K562 (cell line): ENCODE measurements around the gene BACH1. TPM values are rescaled to one million over a fixed set of nuclear protein-coding genes. Genes with fewer than 3 reads are reported as not detected.

Experiments used
- ATAC-seq: fragments of 200-7000 bp; cut with Tn5 transposase; 3 replicates; pipeline ENCODE4 v1.9.1; 2020; ENCODE audit warnings: moderate library complexity
- BruUV-seq: library from RNA; stranded (reverse); fragments of 400-500 nt; replicated peaks from 2 replicates; lab custom pipeline; 2021; lab: Mats Ljungman, UMichigan
- CTCF ChIA-PET: fragments of 300-600 bp; formaldehyde crosslinking; extraction: SDS; loops from one replicate; lab custom pipeline; 2021; ENCODE audit warnings: low intra/inter-chr PET ratio; lab: Yijun Ruan, JAX
- POLR2A ChIA-PET: fragments of 300-600, 350-650 bp; sonication (Branson Sonifier 250); formaldehyde crosslinking; extraction: SDS; loops from one replicate; lab custom pipeline; 2021; ENCODE audit warnings: antibody characterized with exemption, inconsistent platforms; lab: Yijun Ruan, JAX
- DNase-seq, 4 experiments: peaks; one replicate each; pipeline versions ENCODE4 v3.0.0 to v3.0.0-alpha.2; 2011 to 2018; ENCODE audit warnings: low spot score in 3 of 4, mixed read lengths in 3 of 4; ENCODE audit errors: extremely low read depth in 1 of 4
- FAIRE-seq: peaks from 2 replicates; lab custom pipeline; 2011; peaks lifted over from hg19 to GRCh38; lab: Jason Lieb, UNC
- H2AFZ ChIP-seq: 2 replicates; pipeline ENCODE4 v1.6.0; 2011; ENCODE audit warnings: low read depth, low read length, control low read depth, inconsistent platforms
- H3K27ac ChIP-seq: fragments of 200-600 bp; 3 replicates; pipeline ENCODE4 v1.8.0; 2011; ENCODE audit warnings: low read depth, mild to moderate bottlenecking, control low read depth, inconsistent platforms, low read length, moderate library complexity, mixed read lengths; ENCODE audit errors: extremely low read depth
- H3K27me3 ChIP-seq, 2 experiments: fragments of 300-600 bp in 1 of 2; 2 replicates in 1 of 2; 3 replicates in 1 of 2; pipeline versions ENCODE4 v1.6.0 to v1.8.0; 2011; ENCODE audit warnings: inconsistent platforms in 2 of 2, low read length in 2 of 2, mild to moderate bottlenecking in 1 of 2, mixed read lengths in 1 of 2, moderate library complexity in 1 of 2; ENCODE audit not compliant: control insufficient read depth in 2 of 2, insufficient read depth in 2 of 2
- H3K36me3 ChIP-seq: fragments of 300-600 bp; 3 replicates; pipeline ENCODE4 v1.8.0; 2011; ENCODE audit warnings: mild to moderate bottlenecking, low read length, inconsistent platforms; ENCODE audit not compliant: control insufficient read depth, insufficient read depth
- H3K4me1 ChIP-seq, 2 experiments: fragments of 200-600 bp in 1 of 2; replicated peaks in 1 of 2; 2 replicates in 1 of 2; 3 replicates in 1 of 2; pipeline versions ENCODE4 v1.5.1 to v1.8.0; 2011; ENCODE audit warnings: inconsistent platforms in 2 of 2, low read length in 2 of 2, mild to moderate bottlenecking in 1 of 2, mixed read lengths in 1 of 2, moderate library complexity in 1 of 2; ENCODE audit not compliant: control insufficient read depth in 2 of 2, insufficient read depth in 2 of 2
- H3K4me2 ChIP-seq: 2 replicates; pipeline ENCODE4 v1.6.1; 2011; ENCODE audit warnings: low read length, control low read depth, inconsistent platforms, mixed read lengths; ENCODE audit not compliant: insufficient read depth
- H3K4me3 ChIP-seq: fragments of 200-600 bp; sonication (generic), shearing (Covaris generic); 2 replicates; pipeline ENCODE4 v1.5.1; 2016; ENCODE audit warnings: control low read depth, inconsistent platforms
- H3K79me2 ChIP-seq: fragments of 200-600 bp; 3 replicates; pipeline ENCODE4 v1.8.0; 2011; ENCODE audit warnings: low read length, inconsistent platforms; ENCODE audit not compliant: control insufficient read depth, insufficient read depth
- H3K9ac ChIP-seq, 2 experiments: 2 replicates each; pipeline versions ENCODE4 v1.6.0 to v1.6.1; 2011; ENCODE audit warnings: low read depth in 2 of 2, low read length in 2 of 2, control low read depth in 1 of 2, inconsistent platforms in 1 of 2, mild to moderate bottlenecking in 1 of 2, mixed read lengths in 1 of 2; ENCODE audit not compliant: insufficient read depth in 1 of 2
- H3K9me1 ChIP-seq: one replicate; pipeline ENCODE4 v1.6.0; 2011; ENCODE audit warnings: inconsistent platforms, mild to moderate bottlenecking, low read length, moderate library complexity; ENCODE audit not compliant: control insufficient read depth, insufficient read depth
- H3K9me3 ChIP-seq: replicated peaks from 2 replicates; pipeline ENCODE4 v1.5.1; 2011; ENCODE audit warnings: low read depth, low read length, inconsistent platforms; ENCODE audit not compliant: control insufficient read depth, insufficient read depth
- H4K20me1 ChIP-seq: replicated peaks from 2 replicates; pipeline ENCODE4 v1.6.1; 2011; ENCODE audit warnings: low read length, inconsistent platforms, mixed read lengths; ENCODE audit not compliant: control insufficient read depth, insufficient read depth
- CEBPG ChIP-seq, 3 experiments: fragments of 200-800 bp in 1 of 3; sonication (Bioruptor generic) in 1 of 3; sonication (generic) in 1 of 3; formaldehyde crosslinking in 1 of 3; IDR thresholded peaks in 2 of 3; conservative IDR thresholded peaks in 1 of 3; 2 replicates each; pipeline versions ENCODE4 v1.6.1 to v1.8.0; 2016 to 2022; ENCODE audit warnings: missing compliant biosample characterization in 2 of 3, missing genetic modification characterization in 2 of 3, mild to moderate bottlenecking in 1 of 3, missing genetic modification reagents in 1 of 3
- MEIS2 ChIP-seq: fragments of 450-650 bp; IDR thresholded peaks from 2 replicates; pipeline ENCODE4 v1.6.1; 2014; ENCODE audit warnings: mild to moderate bottlenecking; ENCODE audit not compliant: partially characterized antibody
- WGBS: fragments of 100-300 bp; shearing (Covaris generic); methylation state at CpG from one replicate; pipeline ENCODE4 v1.1.6; 2016; ENCODE audit warnings: low coverage, mixed read lengths; ENCODE audit not compliant: insufficient coverage; ENCODE audit errors: missing lambda C conversion rate; 5-methylcytosine and 5-hydroxymethylcytosine counted together
- in situ Hi-C: fragments of 300-500 bp; cut with MboI; formaldehyde crosslinking; loops from 4 replicates; pipeline ENCODE4 v1.15.0; 2018; ENCODE audit warnings: inconsistent platforms, mixed read lengths
- intact Hi-C: fragments of 100-400 bp; cut with micrococcal nuclease; formaldehyde crosslinking; loops from 2 replicates; pipeline ENCODE4 v1.14.2; 2022
- polyA plus RNA-seq, 8 experiments: library from polyadenylated mRNA; depleted of rRNA in 4 of 8; stranded (reverse) in 5 of 8; unstranded in 3 of 8; fragments of >200 nt; fragmentation: Nextera tagmentation in 2 of 8; fragmentation: Illumina TruSeq in 1 of 8; extraction: Ambion mirVana in 2 of 8; extraction: Trizol in 1 of 8; gene quantifications; 2 replicates each; pipeline versions ENCODE4 v1.2.1 to v1.2.3, GENCODE V29; 2011 to 2014; ENCODE audit warnings: inconsistent platforms in 1 of 8, missing spikeins in 1 of 8
- total RNA-seq, 7 experiments: library from RNA; depleted of rRNA in 6 of 7; stranded (reverse); fragments of >200 nt in 6 of 7; fragmentation: Illumina TruSeq in 2 of 7; extraction: Trizol in 2 of 7; gene quantifications; 2 replicates each; pipeline versions ENCODE4 v1.2.1 to v1.2.3, GENCODE V29; 2011 to 2021; ENCODE audit warnings: low replicate concordance in 1 of 7
- TF ChIP-seq, protein P1 (sequence below), 2 experiments: IDR thresholded peaks in 1 of 2; conservative IDR thresholded peaks in 1 of 2; 2 replicates each; pipeline ENCODE4 v1.6.1; 2016; ENCODE audit warnings: low read depth in 2 of 2, mild to moderate bottlenecking in 1 of 2, missing compliant biosample characterization in 1 of 2, missing genetic modification characterization in 1 of 2, moderate library complexity in 1 of 2
- TF ChIP-seq, protein P2 (sequence below): IDR thresholded peaks from 2 replicates; pipeline ENCODE4 v1.6.1; 2014; ENCODE audit warnings: antibody characterized with exemption

The BACH1 gene
- total and polyA plus RNA-seq, 9 of the 15 experiments (the other 6 are each of a cell fraction or from before 2014, with no cell fraction given), result 10.6 to 58.5 (median 28.6) TPM

DNA sequence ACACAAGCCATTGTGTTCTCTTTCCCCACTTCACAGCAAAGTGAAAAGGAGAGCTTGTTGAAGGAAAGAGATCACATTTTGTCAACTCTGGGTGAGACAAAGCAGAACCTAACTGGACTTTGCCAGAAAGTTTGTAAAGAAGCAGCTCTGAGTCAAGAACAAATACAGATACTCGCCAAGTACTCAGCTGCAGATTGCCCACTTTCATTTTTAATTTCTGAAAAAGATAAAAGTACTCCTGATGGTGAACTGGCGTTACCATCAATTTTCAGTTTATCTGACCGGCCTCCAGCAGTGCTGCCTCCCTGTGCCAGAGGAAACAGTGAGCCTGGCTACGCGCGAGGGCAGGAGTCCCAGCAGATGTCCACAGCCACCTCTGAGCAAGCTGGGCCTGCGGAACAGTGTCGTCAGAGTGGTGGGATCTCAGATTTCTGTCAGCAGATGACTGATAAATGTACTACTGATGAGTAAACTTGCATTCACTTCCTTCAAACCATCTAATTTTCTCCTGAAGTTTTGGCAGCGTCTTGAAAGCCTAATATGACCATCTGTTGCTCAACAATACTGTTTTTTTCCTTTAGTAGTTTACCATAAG lies 43.7 kb downstream of the BACH1 start:
- Histone ChIP-seq H3K4me1 (peaks cover 2 to 7% of the 10 kb centered on the region in 2 experiments; a peak in 2 of 5 replicates), H3K27me3 (no peaks in the 10 kb centered on the region), H3K36me3 (peaks cover 39% of the 10 kb centered on the region), H3K4me3 (no peak overlapping the region), H4K20me1 (peaks cover 4% of the 10 kb centered on the region; the same call in 1 of the 2 replicates), H3K9ac (peak overlapping the region in 1 of 2 experiments; percentile 49; a peak in 1 of 4 replicates), H3K79me2 (peaks cover 55% of the 10 kb centered on the region), H2AFZ (no peak overlapping the region), H3K27ac (no peak overlapping the region), H3K9me3 (no peaks in the 10 kb centered on the region), H3K9me1 (no peaks in the 10 kb centered on the region), H3K4me2 (no peak overlapping the region)
- in situ Hi-C loops, result no loop called here
- ChIA-PET POLR2A (interaction anchor here (0.9 to 2.0 kb wide), 4 partner anchors 13 to 42 kb away, joined by 3 to 4 read pairs (median 4); no protein-coding TSS in a partner anchor), CTCF (no interaction called here)
- FAIRE-seq, result no peak
- DNase-seq, result no peak
- WGBS, result 76% methylated on average over 9 of the region's 9 CpGs
- ATAC-seq, result no peak
- no TSS peak for BruUV-seq
- TF ChIP-seq CEBPG (CRISPR knock-in tag; IDR thresholded peaks at IDR 0.05), result no peak
- 0 out of 4 replicates have a peak, but pooled peaks of 1 of the 2 experiments have one; percentile 24 for TF ChIP-seq CEBPG (tag; conservative IDR thresholded peaks at IDR 0.05 in 1 of 2, IDR thresholded peaks at IDR 0.05 in 1 of 2)
- peak; percentile 40 for TF ChIP-seq MEIS2
- TF ChIP-seq, protein P1, sequence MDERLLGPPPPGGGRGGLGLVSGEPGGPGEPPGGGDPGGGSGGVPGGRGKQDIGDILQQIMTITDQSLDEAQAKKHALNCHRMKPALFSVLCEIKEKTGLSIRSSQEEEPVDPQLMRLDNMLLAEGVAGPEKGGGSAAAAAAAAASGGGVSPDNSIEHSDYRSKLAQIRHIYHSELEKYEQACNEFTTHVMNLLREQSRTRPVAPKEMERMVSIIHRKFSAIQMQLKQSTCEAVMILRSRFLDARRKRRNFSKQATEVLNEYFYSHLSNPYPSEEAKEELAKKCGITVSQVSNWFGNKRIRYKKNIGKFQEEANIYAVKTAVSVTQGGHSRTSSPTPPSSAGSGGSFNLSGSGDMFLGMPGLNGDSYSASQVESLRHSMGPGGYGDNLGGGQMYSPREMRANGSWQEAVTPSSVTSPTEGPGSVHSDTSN (CRISPR knock-in tag; IDR thresholded peaks at IDR 0.05; ENCODE audit: low read depth), result no peak
- TF ChIP-seq, protein P1 (tag; conservative IDR thresholded peaks at IDR 0.05; ENCODE audit: low read depth), result peak; percentile 21; the same call in 1 of the 2 replicates
- TF ChIP-seq, protein P2, sequence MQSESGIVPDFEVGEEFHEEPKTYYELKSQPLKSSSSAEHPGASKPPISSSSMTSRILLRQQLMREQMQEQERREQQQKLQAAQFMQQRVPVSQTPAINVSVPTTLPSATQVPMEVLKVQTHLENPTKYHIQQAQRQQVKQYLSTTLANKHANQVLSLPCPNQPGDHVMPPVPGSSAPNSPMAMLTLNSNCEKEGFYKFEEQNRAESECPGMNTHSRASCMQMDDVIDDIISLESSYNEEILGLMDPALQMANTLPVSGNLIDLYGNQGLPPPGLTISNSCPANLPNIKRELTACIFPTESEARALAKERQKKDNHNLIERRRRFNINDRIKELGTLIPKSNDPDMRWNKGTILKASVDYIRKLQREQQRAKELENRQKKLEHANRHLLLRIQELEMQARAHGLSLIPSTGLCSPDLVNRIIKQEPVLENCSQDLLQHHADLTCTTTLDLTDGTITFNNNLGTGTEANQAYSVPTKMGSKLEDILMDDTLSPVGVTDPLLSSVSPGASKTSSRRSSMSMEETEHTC, result no peak
- intact Hi-C loops, result loop anchor here (5.0 to 10.0 kb wide), 2 partner anchors 40 to 248 kb away; no protein-coding TSS in a partner anchor
